Measurements from ENCODE around the gene SLC6A17.

DNA sequence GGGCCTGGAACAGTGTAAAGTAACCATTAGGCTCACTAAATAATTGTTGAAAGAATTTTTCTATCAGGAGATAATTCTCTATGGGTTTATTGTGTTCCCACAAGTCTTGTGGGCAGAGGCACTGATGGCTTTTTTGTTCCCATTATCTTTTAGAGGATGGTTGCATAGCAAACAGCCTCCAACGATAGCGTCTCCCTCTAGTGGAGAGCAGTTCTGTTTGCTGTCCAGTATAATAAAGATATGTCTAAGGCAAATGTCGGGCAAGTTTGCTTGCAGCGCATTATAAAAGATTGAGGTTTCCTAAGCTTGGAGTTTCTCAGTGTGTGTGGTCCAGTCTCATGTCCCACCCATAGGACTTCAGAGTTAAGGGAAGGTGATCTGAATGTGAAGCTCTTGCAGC, 1.3 kb upstream of the SLC6A17 start:
- TF ChIP-seq, protein P1, sequence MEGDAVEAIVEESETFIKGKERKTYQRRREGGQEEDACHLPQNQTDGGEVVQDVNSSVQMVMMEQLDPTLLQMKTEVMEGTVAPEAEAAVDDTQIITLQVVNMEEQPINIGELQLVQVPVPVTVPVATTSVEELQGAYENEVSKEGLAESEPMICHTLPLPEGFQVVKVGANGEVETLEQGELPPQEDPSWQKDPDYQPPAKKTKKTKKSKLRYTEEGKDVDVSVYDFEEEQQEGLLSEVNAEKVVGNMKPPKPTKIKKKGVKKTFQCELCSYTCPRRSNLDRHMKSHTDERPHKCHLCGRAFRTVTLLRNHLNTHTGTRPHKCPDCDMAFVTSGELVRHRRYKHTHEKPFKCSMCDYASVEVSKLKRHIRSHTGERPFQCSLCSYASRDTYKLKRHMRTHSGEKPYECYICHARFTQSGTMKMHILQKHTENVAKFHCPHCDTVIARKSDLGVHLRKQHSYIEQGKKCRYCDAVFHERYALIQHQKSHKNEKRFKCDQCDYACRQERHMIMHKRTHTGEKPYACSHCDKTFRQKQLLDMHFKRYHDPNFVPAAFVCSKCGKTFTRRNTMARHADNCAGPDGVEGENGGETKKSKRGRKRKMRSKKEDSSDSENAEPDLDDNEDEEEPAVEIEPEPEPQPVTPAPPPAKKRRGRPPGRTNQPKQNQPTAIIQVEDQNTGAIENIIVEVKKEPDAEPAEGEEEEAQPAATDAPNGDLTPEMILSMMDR (conservative IDR thresholded peaks at IDR 0.05; ENCODE audit: low read depth, low read length), result peak; percentile 47
- TF ChIP-seq EZH2 (IDR thresholded peaks at IDR 0.05; ENCODE audit: borderline replicate concordance, low read depth, low read length, poor library complexity, severe bottlenecking), result no peak

Data from A673 (cell line).